Muscle of back (tissue), 13 donors: ENCODE measurements around the gene CRY1. TPM values are rescaled to one million over a fixed set of nuclear protein-coding genes. Genes with fewer than 3 reads are reported as not detected.

Source experiments
- DNase-seq, 3 donors: peaks; one replicate each; pipeline versions ENCODE4 v3.0.0 to v3.0.0-alpha.2; 2013
- long read RNA-seq, 9 donors: transcript quantifications; one replicate each; lab custom pipeline, GENCODE V29; 2026
- polyA plus RNA-seq, 10 donors: library from polyadenylated mRNA; unstranded; fragments of 120-200 nt; gene quantifications; one replicate each; pipeline ENCODE4 v1.2.1, GENCODE V29; 2013; ENCODE audit not compliant: insufficient read length in 10 of 10

CRY1 gene
- polyA plus RNA-seq = 10 to 100 TPM; 15.9 to 27.8 (median 19.3) TPM
- long read RNA-seq, donor 1, partial matches to known transcripts = 0 of 3 reads
- long read RNA-seq, donor 1, other reads (novel, unspliced or antisense) = 0 of 3 reads
- long read RNA-seq, donor 2, partial matches to known transcripts = 13 of 14 reads
- long read RNA-seq, donor 2, other reads (novel, unspliced or antisense) = 0 of 14 reads
- long read RNA-seq, donor 3 = 0 reads
- long read RNA-seq, donor 4, partial matches to known transcripts = 15 of 15 reads
- long read RNA-seq, donor 4, other reads (novel, unspliced or antisense) = 0 of 15 reads
- long read RNA-seq, donor 5, partial matches to known transcripts = 7 of 9 reads
- long read RNA-seq, donor 5, other reads (novel, unspliced or antisense) = 0 of 9 reads
- long read RNA-seq, donor 6, partial matches to known transcripts = 9 of 12 reads
- long read RNA-seq, donor 6, other reads (novel, unspliced or antisense) = 0 of 12 reads
- long read RNA-seq, donor 7, partial matches to known transcripts = 12 of 15 reads
- long read RNA-seq, donor 7, other reads (novel, unspliced or antisense) = 0 of 15 reads
- long read RNA-seq, donor 8, partial matches to known transcripts = 0 of 2 reads
- long read RNA-seq, donor 8, other reads (novel, unspliced or antisense) = 0 of 2 reads
- long read RNA-seq, donor 9, partial matches to known transcripts = 0 of 1 reads
- long read RNA-seq, donor 9, other reads (novel, unspliced or antisense) = 0 of 1 reads

DNA sequence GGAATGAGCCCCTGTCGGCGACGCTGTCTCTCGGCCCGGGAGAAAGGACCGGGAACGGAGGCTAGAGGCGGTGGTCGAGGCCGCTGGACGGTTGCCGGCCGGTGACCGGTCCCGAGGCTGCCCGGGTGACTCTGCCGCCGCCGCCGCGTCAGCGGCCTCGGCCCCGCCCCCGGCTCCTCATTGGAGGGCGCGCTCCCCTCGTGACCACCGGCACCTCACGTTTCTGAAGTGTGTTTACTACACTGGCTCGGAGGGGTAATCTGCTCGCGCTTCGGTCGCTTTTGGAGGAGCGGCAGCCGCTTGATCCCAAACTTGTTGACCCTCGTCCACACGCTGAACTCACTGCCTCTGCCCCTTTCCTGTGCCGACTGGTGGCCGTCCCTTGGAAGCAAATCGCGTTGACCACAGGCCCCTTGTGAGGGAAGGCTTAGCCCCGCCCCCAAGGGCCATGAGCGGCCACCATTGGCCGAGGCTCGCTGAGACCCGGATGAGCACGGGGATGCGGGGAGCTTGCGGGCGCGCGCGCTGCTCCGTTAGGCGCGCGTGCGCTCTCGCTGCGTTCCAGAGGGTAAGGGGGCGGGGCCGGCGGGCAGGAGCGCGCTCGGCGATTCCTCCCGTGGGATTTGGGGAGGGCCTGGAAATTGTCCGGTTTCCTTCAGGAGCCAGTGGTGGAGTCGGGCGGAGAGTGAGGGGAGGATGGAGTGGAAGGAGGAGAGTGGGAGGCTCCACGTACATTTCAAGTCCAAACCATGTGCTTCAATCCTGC is at the start of gene CRY1:
Gene CRY1, minus strand, starts transcription at position 133 of the 766 bp plus-strand sequence. CDS start 588 bp downstream, outside the sequence.
- DNase-seq = peak; percentile 97 to 100 (median 98)

GRCh38 chr12:107139787-107140186 is 46.4 kb upstream of the CRY1 start:
- no peak for DNase-seq

DNA sequence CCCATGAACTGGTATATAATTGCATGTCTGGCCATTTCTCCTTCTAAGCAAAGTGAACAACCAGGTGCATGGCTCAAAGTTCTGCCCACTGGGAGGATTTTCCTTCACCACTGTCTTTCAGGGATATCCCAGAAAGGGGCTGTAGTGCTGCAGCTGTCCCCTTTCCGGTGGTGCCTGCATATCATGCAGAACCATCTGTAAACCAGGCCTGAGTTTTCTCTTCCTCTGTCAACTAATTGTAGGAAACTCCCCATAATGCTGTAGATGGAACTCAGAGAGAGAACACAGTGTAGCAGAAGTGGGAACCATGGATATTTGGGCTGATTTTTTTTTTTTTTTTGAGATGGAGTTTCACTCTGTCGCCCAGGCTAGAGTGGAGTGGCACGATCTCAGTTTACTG is 45.6 kb upstream of the CRY1 start:
- no peak for DNase-seq

DNA sequence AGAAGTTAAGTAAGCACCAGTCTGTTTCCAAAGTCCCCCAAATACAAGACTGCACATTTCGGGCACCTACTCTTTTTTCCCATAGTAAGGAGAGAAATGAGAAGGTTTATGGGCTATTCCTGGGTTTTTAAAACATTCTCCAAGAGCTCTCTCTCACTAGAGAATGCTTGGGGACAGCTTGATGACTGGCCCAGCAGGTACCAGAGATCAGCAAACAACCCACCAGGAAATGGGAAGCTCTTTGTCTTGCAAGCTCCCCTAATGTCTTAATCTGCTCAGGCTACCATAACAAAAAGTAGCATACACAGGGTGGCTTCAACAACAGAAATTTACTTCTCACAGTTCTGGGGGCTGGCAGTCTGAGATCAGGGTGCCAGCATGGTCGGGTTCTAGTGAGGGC is 41.8 kb upstream of the CRY1 start:
- no peak for DNase-seq

DNA sequence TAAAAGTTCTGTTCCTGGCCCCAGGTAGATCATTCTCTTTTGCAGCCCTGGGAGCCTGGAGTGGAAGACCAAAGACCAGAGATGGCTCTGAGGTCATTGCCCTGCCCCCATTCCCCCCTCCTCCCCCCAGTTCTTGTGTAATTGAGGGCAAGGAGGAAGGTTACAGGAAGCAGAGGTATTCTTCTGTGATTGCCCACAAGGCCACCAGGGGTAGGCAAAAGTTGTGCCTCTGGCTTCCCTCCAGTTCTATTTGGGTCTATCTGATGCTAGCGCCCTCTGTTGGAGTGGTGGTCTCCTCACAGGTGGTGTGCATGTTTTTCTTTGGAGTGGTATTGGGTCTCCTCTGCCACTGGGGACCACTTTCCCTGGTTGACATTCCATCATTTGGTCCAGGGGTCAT is 41.2 kb upstream of the CRY1 start:
- DNase-seq = no peak

GRCh38 chr12:107133462-107133861 is 40.1 kb upstream of the CRY1 start:
- no peak for DNase-seq

DNA sequence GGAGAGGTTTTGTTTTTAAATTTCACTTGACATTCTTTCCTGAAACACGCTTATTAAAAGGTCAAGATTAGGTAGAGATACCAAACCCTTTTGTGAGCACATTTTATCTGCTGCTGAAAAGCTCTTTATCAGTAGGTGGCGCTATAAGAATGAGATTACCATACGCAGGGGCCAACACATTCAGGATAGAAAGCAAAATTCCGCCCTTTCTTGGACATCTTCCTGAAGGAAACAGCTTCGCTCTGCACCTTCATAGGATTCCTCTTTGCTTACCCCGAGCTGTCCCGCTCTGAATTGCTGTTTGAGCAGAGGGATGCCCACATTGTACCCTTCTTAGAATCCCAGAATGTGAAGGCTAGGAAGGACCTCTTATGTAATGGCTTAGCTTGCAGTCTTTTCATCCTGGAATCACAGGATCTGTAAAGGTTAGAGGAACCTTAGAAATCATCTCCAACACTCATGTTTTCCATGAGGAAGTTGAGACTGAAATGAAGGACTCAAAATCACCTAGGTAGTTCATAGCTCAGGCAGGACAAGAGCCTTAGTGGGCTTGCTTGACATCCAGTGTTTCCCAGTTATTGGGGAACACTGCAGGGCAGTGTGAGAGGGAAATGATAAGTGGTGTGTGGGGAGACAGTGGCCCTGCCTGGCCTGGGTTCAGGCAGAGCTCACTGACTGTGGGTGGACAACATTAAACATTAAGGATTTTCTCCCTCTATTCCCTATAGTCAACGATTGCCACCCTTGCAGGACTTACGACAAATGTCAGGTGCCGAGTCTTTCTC is 38.7 kb upstream of the CRY1 start:
- DNase-seq = peak; percentile 58 to 84 (median 73)

DNA sequence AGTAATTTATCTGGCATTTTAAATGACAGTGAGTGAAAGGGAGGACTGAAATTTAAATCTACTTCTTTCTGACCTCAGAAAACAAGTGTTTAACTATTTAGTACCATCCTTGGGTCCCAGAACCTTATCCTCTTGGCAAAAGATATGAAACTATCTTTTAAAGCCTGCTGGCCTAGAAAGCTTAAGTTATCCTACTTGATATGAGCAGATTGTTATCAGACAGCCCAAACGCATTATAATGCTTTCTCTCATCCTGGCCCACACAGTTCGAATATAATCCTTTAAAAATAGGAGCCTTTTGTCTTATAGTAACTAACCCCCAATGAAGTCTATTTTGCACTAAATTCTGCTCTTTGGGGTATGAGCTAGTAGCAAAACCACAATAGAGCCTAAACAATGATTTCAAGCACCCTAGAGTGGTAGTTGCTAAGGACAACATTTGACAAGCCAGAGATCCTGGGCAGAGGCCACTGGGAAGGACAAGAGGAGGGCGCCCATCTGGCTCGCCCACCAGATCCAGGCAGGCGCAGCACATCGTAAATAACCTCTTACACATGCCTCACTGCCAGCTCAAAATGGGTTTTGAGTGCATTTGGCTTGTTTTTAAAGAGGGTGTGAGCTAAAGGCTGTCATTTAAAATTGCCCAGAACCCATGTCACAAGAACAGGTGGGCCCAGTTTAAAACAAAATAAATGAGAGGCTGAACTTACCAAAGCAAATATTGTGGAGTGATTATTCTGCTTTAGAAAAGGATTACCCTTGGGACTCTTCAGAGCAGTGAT is 37.7 kb upstream of the CRY1 start:
- DNase-seq = no peak

GRCh38 chr12:107129315-107129930 is 36.1 kb upstream of the CRY1 start:
- DNase-seq = no peak

DNA sequence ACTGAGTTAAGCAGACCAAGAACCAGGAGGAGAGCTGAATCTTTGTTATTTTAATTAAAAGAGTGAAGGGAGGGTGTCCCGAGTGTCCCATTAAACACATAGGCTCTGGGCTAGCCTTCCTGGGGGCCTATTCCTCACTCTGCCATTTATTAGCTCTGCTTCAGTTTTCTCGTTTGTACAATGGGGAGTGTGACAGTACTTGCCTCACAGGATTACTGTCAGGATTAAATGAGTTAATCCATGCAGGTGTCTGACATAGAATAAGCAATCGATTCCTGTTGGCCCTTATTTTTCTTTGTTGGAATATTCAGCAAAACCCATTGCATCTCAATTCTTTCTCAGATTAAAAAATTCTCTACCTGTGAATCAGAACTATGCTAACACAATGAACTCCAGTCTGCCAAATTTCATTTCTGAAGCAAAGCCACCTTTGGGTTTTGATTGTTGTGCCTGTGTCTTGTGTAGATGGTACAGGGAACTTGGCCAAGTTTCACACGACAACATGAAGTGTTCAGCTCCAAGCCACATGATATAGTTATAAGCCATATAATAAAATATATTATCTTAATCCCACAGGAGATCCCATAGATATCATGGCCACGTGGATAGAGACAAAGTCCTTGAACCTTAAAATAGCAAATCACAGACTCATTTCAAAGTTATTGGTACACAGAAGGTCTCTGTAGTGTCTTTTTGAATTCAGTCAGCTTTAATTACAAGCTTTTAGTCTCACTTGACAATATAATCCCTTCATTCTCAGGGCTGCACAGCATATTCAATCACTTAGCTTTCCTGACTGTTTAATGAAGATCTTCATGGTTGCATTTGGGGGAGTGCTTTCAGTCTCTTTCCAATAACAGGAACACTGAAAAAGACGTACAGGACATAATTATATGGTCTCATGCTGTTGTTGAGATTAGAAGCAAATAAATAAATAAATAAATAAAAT is 34.4 kb upstream of the CRY1 start:
- DNase-seq = no peak

GRCh38 chr12:107126796-107127481 is 33.6 kb upstream of the CRY1 start:
- peak in 2 of 3 donors; percentile 44 to 52 for DNase-seq

DNA sequence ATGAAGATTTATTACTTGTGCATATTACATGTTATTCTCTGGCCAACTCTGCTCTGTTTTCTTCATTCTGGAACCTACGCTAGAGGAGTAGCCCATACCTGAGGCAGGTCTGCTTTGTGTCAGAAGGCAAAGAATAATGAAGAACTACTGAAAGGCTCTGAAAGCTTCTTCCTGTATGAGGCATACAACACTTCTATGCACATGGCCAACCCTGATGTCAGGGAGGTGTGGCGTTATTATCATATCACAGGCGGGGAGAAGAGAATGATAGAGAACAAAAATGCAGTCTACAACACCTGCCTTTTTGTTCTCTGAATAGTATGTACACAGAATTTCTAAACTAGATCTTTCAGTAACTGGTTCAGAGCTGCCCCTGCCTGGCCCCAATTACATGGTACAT is 32.5 kb upstream of the CRY1 start:
- no peak for DNase-seq

GRCh38 chr12:107122452-107122958 is 29.2 kb upstream of the CRY1 start:
- DNase-seq = no peak

- no peak for DNase-seq
Measured at GRCh38 chr12:107119091-107119490, 25.7 kb upstream of the CRY1 start.

DNA sequence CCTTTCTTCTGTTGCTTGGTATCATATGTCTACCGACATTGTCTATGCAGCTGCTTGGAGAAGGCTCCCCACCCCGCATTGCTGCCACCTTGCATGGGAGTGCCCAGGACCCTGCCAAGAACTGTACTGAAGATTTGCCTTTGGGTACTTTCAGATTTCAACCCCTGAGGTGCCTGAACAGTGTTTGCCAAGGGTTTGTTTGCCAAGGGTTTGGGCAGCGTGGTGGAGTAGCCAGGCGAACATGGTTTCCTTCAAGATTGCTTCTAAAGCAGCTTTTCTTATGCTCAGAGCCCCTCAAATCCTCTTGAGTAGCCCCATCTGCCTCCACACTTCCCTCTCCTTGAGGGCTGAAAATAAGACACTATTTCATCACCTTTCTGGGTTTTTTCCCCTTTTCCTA is 25.3 kb upstream of the CRY1 start:
- no peak for DNase-seq

DNA sequence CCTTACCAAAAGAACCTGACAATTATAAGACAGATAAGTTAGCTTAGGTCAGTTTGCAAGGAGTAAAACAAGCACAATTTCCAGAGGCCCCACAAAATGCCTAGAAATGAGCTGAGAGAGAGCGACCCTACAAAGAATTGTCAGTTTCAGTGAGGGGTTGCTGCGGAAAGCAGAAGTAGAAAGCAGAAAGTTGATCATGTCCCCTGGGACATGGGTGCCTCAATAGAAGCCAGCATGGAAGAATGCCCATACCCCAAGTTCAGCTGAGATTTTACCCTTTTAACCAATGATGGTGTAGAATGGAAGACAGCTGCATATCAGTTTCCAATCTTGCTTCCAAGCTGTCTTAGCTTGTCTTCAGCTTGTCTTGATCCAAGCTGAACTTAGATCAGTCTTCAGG is 21.8 kb upstream of the CRY1 start:
- no peak for DNase-seq

- no peak for DNase-seq
Measured at GRCh38 chr12:107111314-107111713, 18.0 kb upstream of the CRY1 start.
